ENCODE data around the gene CPXM2.

Gene CPXM2

DNA sequence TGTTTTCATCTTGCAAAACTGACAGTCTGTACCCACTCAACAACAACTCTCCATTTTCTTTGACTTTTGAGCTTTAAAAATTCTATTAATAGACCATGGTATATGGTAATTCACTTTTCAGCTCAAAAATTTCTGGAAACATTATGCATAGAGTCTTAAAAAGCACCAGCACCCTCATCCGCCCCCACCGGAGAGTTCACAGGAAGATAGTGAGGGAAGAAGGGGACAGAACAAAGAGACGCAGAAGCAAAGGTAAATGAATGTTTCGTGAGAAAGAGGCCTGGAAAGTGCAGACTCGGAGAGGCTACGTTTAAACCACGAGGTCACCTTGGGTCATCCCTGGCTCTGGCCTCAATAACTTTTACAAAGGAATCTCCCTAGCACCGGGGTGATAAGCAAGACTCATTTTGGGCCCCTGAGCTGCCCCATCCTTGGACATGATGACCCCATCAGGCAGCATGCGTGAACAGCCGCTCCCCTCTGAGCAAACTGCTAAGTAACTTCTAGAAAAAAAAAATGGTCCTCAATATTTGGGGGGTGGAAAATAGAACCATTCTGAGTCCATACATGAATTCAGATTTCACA lies 96.3 kb downstream of the CPXM2 start:
- DNase-seq = no peak

GRCh38 chr10:123792248-123792978 lies 99.2 kb downstream of the CPXM2 start:
- no peak for DNase-seq

DNA sequence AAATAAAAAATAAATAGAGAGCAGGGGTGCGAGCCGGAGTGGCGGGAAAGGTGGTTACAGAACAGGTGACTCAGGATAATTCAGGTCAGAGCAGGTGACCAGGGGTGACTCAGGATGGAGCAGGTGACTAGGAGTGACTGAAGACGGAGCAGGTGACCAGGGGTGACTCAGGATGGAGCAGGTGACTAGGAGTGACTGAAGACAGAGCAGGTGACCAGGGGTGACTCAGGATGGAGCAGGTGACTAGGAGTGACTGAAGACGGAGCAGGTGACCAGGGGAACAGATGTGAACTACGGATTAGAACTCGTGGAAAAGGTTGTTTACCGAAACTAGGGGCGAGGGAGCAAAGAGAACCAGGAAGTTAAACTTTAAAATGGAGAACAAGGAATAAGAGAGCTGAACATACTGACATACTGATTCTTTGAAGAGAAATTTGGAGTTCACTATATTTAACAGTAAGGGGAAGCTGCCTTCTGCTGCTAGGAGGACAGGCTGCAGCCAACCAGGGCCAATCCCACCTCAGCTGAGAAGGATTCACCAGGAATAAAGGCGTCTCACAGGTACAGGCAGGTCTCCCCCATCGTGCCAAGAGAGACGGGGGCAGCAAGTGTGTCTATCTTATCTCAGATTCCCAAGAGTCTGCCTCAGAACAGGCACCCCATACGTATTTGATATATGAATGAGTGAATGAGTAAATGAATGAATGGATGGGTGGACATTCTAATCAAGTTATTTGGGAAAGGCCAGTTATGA lies 101.3 kb downstream of the CPXM2 start:
- DNase-seq = no peak

- no peak for DNase-seq
Observed at GRCh38 chr10:123788981-123789380, 102.6 kb downstream of the CPXM2 start.

DNA sequence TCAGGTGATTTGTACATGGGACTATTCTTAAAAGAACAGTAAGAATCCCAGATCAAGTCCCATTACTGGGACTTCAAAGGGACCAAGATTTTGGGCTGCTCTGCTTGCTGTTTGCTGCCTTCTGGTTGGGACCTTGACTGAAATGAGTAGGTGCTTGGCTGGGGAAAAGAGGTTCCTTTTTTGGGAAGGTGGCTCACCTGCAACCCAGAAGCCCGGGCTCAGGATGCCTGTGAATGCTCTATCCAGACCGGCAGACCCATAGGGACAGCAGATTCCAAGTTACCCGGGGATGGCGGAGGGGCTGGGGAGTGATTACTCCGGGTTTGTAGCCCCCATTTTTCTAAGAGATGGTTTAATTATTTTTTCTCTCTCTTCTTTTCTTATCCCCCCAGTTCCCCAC lies 104.0 kb downstream of the CPXM2 start:
- DNase-seq = no peak

GRCh38 chr10:123786896-123787295 lies 104.7 kb downstream of the CPXM2 start:
- DNase-seq = no peak

DNA sequence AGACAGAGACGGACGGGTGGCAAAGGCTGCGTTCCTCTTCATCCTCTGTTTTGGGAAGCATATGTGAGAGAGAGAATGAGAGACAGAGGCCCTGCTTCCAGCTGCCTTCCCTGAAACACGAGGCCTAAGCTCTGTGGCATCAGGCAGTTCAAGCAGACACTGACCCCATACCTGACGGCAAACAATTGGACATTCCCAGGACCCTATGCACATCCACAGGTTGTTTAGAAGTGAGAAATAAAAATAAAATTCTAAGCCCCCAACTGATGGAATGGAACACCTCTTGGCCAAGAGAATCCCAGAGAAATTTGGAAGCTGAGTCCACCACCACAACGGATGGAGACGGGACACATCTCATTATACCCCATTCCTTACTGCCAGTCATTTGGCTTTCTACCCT lies 105.3 kb downstream of the CPXM2 start:
- no peak for DNase-seq

DNA sequence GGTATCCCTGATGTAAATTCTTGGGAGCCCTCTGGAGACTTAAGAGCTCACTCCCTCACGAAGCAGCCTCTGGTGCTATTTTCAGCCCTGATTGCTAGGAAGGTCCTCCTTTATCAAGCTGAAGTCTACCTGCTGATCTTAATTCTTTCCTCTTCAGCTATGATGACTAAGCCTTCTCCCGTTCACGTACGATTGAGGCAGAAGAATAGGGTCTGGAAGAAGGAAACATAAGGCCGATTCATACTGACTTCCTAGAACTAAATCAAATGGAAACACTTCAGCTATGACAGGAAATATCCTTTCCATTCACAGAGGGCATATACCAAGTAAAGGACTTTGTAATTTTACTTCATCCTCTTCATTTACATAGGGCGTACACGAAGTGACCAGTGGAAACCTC lies 107.0 kb downstream of the CPXM2 start:
- no peak for DNase-seq

- no peak for DNase-seq
Observed at GRCh38 chr10:123784216-123784615, 107.4 kb downstream of the CPXM2 start.

DNA sequence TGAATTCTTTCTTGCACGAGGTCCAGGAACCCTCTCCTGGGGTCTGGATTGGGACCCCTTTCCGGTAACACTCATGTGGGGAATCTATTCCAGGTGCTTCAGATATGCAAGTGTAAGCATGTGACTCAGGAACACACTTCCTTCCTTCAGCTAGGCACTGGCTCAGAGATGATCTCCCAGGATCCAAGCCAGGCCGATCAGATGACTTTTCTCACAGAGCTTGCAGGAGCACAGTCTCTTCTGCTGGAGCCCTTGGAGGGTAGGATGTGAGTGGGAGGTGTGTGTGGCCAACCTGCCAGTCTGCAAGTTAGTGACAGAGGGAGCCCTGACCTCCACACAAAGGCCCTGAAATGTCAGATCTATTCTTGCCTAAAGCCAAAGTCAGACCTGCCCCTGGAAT lies 108.3 kb downstream of the CPXM2 start:
- no peak for DNase-seq

DNA sequence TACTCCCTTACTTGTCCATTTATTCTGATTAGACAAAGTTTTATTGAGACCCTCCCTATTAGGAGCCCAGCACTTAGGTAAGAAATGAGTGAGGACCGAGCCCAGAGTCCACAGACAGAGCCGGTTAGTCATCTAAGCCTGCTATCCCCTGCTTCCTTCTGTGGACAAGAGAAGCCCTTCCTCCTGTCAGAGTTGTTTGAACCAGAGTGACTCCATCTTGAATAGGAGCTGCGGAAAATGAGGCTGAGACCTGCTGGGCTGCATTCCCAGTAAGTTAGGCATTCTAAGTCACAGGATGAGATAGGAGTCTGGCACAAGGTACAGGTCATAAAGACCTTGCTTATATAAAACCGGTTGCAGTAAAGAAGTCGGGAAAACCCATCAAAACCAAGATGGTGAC lies 109.1 kb downstream of the CPXM2 start:
- DNase-seq = no peak

- no peak for DNase-seq
Observed at GRCh38 chr10:123781956-123782500, 109.6 kb downstream of the CPXM2 start.

DNA sequence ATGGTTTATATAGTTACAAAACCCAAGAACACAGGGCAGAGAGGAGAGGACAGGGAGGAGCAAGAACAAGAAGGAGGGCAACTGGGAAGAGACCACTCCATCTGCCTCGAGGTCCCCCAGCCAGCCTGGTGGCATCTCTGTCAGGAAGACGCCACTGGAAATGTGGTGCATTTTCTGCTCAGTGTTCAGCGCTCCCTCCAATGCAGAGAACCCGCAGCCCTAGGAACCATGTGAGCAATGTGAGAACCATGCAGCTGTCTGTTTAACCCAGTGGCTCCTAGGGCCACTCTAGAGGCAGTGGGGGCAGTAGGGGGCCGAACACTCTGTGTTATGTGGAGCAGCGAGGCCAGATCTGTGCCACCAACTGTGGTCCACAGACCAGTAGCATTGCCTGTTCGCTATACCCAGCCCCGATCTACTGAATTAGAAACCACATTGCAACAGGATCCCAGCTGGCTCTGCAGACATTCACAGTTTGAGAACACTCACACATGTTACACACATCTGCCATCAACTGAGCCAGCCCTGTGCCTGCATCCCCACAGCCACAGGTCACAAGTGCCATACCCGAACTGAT lies 110.2 kb downstream of the CPXM2 start:
- no peak for DNase-seq

- DNase-seq = no peak
Observed at GRCh38 chr10:123778719-123779517, 112.7 kb downstream of the CPXM2 start.

DNA sequence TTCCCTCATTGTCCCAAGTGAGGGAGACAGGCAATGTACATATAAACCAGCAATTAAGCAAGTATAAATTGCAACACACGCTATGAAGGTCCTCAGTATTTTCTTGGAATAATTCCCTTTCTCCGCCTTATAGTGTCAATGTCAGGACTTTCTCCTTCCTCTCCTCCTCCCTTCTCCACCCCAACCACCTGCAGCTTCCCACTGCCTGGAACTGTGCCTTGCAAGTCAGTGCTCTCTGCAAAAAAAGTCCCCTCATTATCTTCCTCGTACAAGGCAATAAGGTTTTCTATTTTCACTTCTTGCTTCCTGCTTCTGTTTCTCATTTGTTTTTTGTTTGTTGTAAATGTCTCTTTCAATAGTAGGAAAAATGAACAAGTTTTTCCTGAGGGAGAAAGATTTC lies 113.7 kb downstream of the CPXM2 start:
- no peak for DNase-seq

DNA sequence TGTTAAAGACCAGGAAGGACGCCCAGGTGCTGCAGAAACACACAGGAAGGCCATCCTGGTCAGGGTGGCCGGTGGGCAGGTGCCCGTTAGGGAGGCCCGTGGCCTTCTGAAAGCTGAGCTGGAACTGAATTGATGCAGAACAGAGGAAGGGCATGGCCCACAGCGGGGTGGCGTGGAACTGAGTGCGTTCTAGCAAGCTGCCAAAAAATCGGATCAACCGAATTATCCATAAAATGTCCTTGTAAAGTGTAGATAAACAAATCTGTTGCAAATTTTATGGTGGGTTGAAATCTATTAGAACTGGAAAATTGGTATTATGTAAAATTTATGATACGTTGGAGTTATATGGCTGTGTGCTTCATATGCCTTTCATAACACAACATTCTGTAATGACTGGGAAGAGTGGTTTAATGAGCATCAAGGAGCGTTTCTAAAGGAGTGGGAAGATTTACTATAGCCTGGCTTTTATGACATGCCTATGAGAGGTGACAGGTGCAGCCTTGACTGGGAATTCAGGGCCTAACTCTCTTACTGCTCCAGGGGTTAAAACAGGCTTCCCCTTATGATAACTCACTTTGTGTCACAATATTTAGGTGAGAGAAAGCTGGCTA lies 117.4 kb downstream of the CPXM2 start:
- DNase-seq = no peak

DNA sequence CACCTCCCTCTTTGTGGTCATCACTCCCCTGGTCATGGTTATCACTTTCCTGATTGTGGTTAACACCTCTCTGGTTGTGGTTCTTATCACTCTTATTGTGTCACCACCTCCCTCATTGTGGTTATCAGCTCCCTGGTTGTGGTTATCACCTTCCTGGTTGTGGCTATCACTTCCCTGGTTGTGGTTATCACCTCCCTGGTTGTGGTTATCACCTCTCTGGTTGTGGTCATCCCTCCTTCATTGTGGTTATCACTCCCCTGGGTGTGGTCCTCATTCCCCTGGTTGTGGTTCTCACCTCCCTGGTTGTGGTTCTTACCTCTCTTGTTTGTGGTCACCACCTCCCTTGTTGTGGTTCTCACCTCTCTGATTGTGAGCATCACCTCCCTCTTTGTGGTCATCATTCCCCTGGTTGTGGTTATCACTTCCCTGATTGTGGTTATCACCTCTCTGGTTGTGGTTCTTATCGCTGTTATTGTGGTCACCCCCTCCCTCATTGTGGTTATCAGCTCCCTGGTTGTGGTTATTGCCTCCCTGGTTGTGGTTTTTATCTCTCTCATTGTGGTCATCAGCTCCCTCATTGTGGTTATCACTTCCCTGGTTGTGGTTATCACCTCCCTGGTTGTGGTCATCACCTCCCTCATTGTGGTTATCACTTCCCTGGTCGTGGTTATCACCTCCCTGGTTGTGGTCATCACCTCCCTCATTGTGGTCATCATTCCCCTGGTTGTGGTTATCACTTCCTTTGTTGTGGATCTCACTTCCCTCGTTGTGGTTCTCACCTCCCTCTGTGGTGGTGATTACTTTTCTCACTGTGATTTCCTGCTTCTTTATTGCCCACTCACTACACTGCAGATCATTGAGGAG lies 118.7 kb downstream of the CPXM2 start:
- DNase-seq = no peak

DNA sequence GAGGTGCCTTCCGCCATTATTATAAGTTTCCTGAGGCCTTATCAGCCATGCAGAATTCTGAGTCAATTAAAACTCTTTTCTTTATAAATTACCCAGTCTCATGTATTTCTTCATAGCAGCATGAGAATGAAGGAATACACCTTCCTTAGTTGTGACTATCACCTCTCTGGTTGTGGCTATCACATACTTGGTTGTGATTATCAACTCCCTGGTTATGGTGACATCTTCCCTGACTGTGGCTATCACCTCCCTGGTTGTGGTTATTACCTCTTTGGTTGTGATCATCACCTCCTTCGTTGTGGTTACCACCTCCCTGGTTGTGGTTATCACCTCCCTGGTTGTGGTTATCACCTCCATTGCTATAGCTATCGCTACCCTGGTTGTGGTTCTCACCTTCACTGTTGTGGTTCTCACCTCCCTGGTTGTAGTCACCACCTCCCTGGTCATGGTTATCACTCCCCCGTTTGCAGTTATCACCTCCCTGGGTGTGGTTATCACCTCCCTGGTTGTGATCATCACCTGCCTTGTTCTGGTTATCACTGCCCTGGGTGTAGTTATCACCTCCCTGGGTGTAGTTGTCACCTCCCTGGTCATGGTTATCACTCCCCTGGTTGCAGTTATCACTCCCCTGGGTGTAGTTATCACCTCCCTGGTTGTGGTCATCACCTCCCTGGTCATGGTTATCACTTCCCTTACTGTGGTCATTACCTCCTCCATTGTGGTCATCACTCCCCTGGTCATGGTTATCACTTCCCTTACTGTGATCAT lies 119.5 kb downstream of the CPXM2 start:
- no peak for DNase-seq

GRCh38 chr10:123769647-123770046 lies 122.0 kb downstream of the CPXM2 start:
- no peak for DNase-seq

GRCh38 chr10:123766761-123767160 lies 124.8 kb downstream of the CPXM2 start:
- DNase-seq = no peak

Data from Kasumi-1 (cell line).